ENCODE data around the gene SPAG6. TPM values are rescaled to one million over a fixed set of nuclear protein-coding genes. Genes with fewer than 3 reads are reported as not detected.

The SPAG6 gene
- total RNA-seq, 2 donors from 2014 or later: not detected

- peak; percentile 91 for DNase-seq (ENCODE audit: low spot score)
- intact Hi-C loops (cut with DNase I): no loop called here
Observed at GRCh38 chr10:22320591-22321155, 24.6 kb upstream of the SPAG6 start, which contains the start of gene BMI1. Gene BMI1 (plus strand): TSS chr10:22321099. CDS start chr10:22326450, 5,351 bp downstream.

- peak; percentile 87 for DNase-seq (ENCODE audit: low spot score)
- intact Hi-C loops (cut with DNase I): no loop called here
Observed at GRCh38 chr10:22321156-22321923, 24.0 kb upstream of the SPAG6 start.

GRCh38 chr10:22321924-22322640, 23.2 kb upstream of the SPAG6 start:
- intact Hi-C loops (cut with DNase I): no loop called here
- DNase-seq (ENCODE audit: low spot score): peak; percentile 83

GRCh38 chr10:22322641-22323160, 22.6 kb upstream of the SPAG6 start:
- intact Hi-C loops (cut with DNase I): no loop called here
- no peak for DNase-seq (ENCODE audit: low spot score)

- intact Hi-C loops (cut with DNase I): no loop called here
- no peak for DNase-seq (ENCODE audit: low spot score)
Observed at GRCh38 chr10:22323538-22324305, 21.6 kb upstream of the SPAG6 start.

GRCh38 chr10:22324413-22324812, 20.9 kb upstream of the SPAG6 start:
- intact Hi-C loops (cut with DNase I): no loop called here
- no peak for DNase-seq (ENCODE audit: low spot score)

GRCh38 chr10:22324893-22325271, 20.4 kb upstream of the SPAG6 start:
- intact Hi-C loops (cut with DNase I): no loop called here
- no peak for DNase-seq (ENCODE audit: low spot score)

- intact Hi-C loops (cut with DNase I): loop anchor here in 1 of 2 donors (1.0 kb wide), 1 partner anchor 16 kb away; no protein-coding TSS in a partner anchor
- DNase-seq (ENCODE audit: low spot score): peak; percentile 93
Observed at GRCh38 chr10:22325272-22326144, 19.8 kb upstream of the SPAG6 start.

GRCh38 chr10:22326145-22326702, 19.1 kb upstream of the SPAG6 start:
- no peak for DNase-seq (ENCODE audit: low spot score)
- intact Hi-C loops (cut with DNase I): loop anchor here in 1 of 2 donors (1.0 kb wide), 1 partner anchor 15 kb away; no protein-coding TSS in a partner anchor

- DNase-seq (ENCODE audit: low spot score): no peak
- intact Hi-C loops (cut with DNase I): no loop called here
Observed at GRCh38 chr10:22329150-22329549, 16.1 kb upstream of the SPAG6 start.

- DNase-seq (ENCODE audit: low spot score): no peak
- intact Hi-C loops (cut with DNase I): no loop called here
Observed at GRCh38 chr10:22332116-22332692, 13.1 kb upstream of the SPAG6 start.

GRCh38 chr10:22333167-22333974, 11.9 kb upstream of the SPAG6 start:
- intact Hi-C loops (cut with DNase I): no loop called here
- DNase-seq (ENCODE audit: low spot score): no peak

GRCh38 chr10:22333975-22334282, 11.4 kb upstream of the SPAG6 start:
- intact Hi-C loops (cut with DNase I): no loop called here

GRCh38 chr10:22334414-22335172, 10.7 kb upstream of the SPAG6 start:
- peak; percentile 78 for DNase-seq (ENCODE audit: low spot score)
- intact Hi-C loops (cut with DNase I): no loop called here

More at GRCh38 chr10:22333975-22334282, 11.4 kb upstream of the SPAG6 start:
- DNase-seq (ENCODE audit: low spot score): peak; percentile 37

GRCh38 chr10:22335173-22335933, 9.9 kb upstream of the SPAG6 start:
- intact Hi-C loops (cut with DNase I): no loop called here
- peak; percentile 90 for DNase-seq (ENCODE audit: low spot score)
